NCI-H1436 treated with DMSO at 0.1 percent for 48 hours (cell line): ENCODE results near the gene THSD7A.

Experiments used
- DNase-seq: peaks from one replicate; lab custom pipeline; 2025; lab: John Stamatoyannopoulos, UW

Gene THSD7A

GRCh38 chr7:11506417-11506816 lies 325.6 kb downstream of the THSD7A start:
- no peak for DNase-seq

- no peak for DNase-seq
These were observed 326.5 kb downstream of the THSD7A start for GRCh38 chr7:11505471-11505985.

- no peak for DNase-seq
These were observed 339.7 kb downstream of the THSD7A start for GRCh38 chr7:11492307-11492706.

GRCh38 chr7:11491811-11492210 lies 340.2 kb downstream of the THSD7A start:
- DNase-seq, result no peak

- no peak for DNase-seq
These were observed 342.7 kb downstream of the THSD7A start for GRCh38 chr7:11489280-11489679.

- no peak for DNase-seq
These were observed 345.7 kb downstream of the THSD7A start for GRCh38 chr7:11486271-11486670.

GRCh38 chr7:11485636-11486035 lies 346.4 kb downstream of the THSD7A start:
- DNase-seq, result no peak

- DNase-seq, result no peak
These were observed 351.9 kb downstream of the THSD7A start for GRCh38 chr7:11480143-11480542.

GRCh38 chr7:11478882-11479281 lies 353.1 kb downstream of the THSD7A start:
- no peak for DNase-seq

GRCh38 chr7:11478426-11478825 lies 353.6 kb downstream of the THSD7A start:
- no peak for DNase-seq

- no peak for DNase-seq
These were observed 357.0 kb downstream of the THSD7A start for GRCh38 chr7:11474902-11475585.

GRCh38 chr7:11473807-11474424 lies 358.1 kb downstream of the THSD7A start:
- DNase-seq, result peak; percentile 11

GRCh38 chr7:11473220-11473619 lies 358.8 kb downstream of the THSD7A start:
- no peak for DNase-seq

- no peak for DNase-seq
These were observed 359.4 kb downstream of the THSD7A start for GRCh38 chr7:11472646-11473045.

GRCh38 chr7:11471255-11471654 lies 360.7 kb downstream of the THSD7A start:
- no peak for DNase-seq

GRCh38 chr7:11469028-11469745 lies 362.8 kb downstream of the THSD7A start:
- DNase-seq, result no peak

- no peak for DNase-seq
These were observed 365.4 kb downstream of the THSD7A start for GRCh38 chr7:11466517-11467105.

- no peak for DNase-seq
These were observed 367.4 kb downstream of the THSD7A start for GRCh38 chr7:11464624-11465023.

GRCh38 chr7:11461946-11462345 lies 370.1 kb downstream of the THSD7A start:
- no peak for DNase-seq

- peak; percentile 3 for DNase-seq
These were observed 373.1 kb downstream of the THSD7A start for GRCh38 chr7:11458736-11459483.

GRCh38 chr7:11457419-11457818 lies 374.6 kb downstream of the THSD7A start:
- DNase-seq, result no peak

- DNase-seq, result no peak
These were observed 375.4 kb downstream of the THSD7A start for GRCh38 chr7:11456574-11456973.
